A673 (cell line): ENCODE results near the gene RERE.

ENCODE experiments used
- EZH2 ChIP-seq: fragments of 200-600 bp; sonication (generic); IDR thresholded peaks from 2 replicates; pipeline ENCODE4 v1.6.1; 2017; ENCODE audit warnings: borderline replicate concordance, low read depth, mild to moderate bottlenecking, mixed read lengths, antibody characterized with exemption, low read length; ENCODE audit not compliant: poor library complexity, severe bottlenecking
- TF ChIP-seq, protein P1 (sequence below): fragments of 300-800, 200-600 bp; sonication (generic); conservative IDR thresholded peaks from 2 replicates; pipeline ENCODE4 v1.5.1; 2017; ENCODE audit warnings: low read depth, mild to moderate bottlenecking, antibody characterized with exemption, low read length, moderate library complexity, mixed read lengths

DNA sequence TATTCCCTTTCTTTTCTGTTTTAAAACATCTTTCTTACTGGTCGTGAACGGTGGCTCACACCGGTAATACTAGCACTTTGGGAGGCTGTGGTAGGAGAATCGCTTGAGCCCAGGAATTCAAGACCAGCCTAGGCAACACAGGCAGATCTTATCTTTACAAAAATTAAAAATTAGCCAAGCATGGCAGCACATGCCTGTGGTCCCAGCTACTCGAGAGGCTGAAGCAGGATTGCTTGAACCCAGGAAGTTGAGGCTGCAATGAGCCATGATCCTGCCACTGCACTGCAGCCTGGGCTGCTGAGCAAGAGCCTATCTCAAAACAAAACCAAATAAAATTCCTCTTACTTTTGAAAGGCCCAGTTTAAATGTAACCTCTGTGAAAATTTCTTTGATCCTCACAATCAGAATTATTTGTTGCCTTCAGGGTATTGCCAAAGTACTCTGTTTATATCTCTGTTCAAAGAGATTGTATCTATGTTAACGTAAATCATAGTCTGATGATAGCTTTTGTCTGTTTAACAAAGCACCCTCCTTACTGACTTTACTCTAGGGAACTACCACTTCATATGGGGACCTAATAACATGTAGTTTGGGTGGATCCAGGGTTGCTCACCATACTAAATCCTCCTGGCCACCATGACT is 71.6 kb downstream of the RERE start:
- no peak for TF ChIP-seq EZH2
- TF ChIP-seq, protein P1, sequence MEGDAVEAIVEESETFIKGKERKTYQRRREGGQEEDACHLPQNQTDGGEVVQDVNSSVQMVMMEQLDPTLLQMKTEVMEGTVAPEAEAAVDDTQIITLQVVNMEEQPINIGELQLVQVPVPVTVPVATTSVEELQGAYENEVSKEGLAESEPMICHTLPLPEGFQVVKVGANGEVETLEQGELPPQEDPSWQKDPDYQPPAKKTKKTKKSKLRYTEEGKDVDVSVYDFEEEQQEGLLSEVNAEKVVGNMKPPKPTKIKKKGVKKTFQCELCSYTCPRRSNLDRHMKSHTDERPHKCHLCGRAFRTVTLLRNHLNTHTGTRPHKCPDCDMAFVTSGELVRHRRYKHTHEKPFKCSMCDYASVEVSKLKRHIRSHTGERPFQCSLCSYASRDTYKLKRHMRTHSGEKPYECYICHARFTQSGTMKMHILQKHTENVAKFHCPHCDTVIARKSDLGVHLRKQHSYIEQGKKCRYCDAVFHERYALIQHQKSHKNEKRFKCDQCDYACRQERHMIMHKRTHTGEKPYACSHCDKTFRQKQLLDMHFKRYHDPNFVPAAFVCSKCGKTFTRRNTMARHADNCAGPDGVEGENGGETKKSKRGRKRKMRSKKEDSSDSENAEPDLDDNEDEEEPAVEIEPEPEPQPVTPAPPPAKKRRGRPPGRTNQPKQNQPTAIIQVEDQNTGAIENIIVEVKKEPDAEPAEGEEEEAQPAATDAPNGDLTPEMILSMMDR = no peak
